GM23338 (cell line): Measurements from ENCODE around the gene SSH2. TPM values are rescaled to one million over a fixed set of nuclear protein-coding genes. Genes with fewer than 3 reads are reported as not detected.
A peak's percentile ranks its signal among the peaks of the same experiment; 100 is the strongest.

Experiments
- ATAC-seq: fragments of 200-7000 bp; cut with Tn5 transposase; 3 replicates; pipeline ENCODE4 v1.9.1; 2020
- DNase-seq: peaks from one replicate; pipeline ENCODE4 v3.0.0-alpha.2; 2015; ENCODE audit warnings: low spot score
- H2AFZ ChIP-seq: fragments of 200-600 bp; sonication (generic); 2 replicates; pipeline ENCODE4 v1.8.0; 2016; ENCODE audit warnings: antibody characterized with exemption, mild to moderate bottlenecking, moderate library complexity
- H3F3A ChIP-seq: fragments of 200-600 bp; sonication (generic); replicated peaks from 2 replicates; pipeline ENCODE4 v1.8.0; 2017; ENCODE audit warnings: antibody characterized with exemption, mixed run types, low read depth
- H3K27ac ChIP-seq: fragments of 200-600 bp; sonication (generic); 2 replicates; pipeline ENCODE4 v1.6.1; 2016; ENCODE audit warnings: low read depth
- H3K27me3 ChIP-seq: fragments of 200-600 bp; sonication (generic); 2 replicates; pipeline ENCODE4 v1.8.0; 2016; ENCODE audit warnings: mild to moderate bottlenecking, mixed run types, moderate library complexity; ENCODE audit not compliant: insufficient read depth
- H3K36me3 ChIP-seq: fragments of 200-600 bp; sonication (generic); 2 replicates; pipeline ENCODE4 v1.8.0; 2016; ENCODE audit warnings: mild to moderate bottlenecking; ENCODE audit not compliant: insufficient read depth
- H3K4me1 ChIP-seq: fragments of 200-600 bp; sonication (generic); 2 replicates; pipeline ENCODE4 v1.8.0; 2016; ENCODE audit warnings: mild to moderate bottlenecking, moderate library complexity; ENCODE audit not compliant: insufficient read depth
- H3K4me2 ChIP-seq: fragments of 200-600 bp; sonication (generic); 2 replicates; pipeline ENCODE4 v1.7.1; 2017; ENCODE audit warnings: mixed run types
- H3K4me3 ChIP-seq: fragments of 200-600 bp; sonication (generic); 2 replicates; pipeline ENCODE4 v1.6.1; 2016; ENCODE audit warnings: mixed run types
- H3K79me2 ChIP-seq: fragments of 200-600 bp; sonication (generic); replicated peaks from 2 replicates; pipeline ENCODE4 v1.8.0; 2017; ENCODE audit warnings: mild to moderate bottlenecking; ENCODE audit not compliant: insufficient read depth
- H3K9me2 ChIP-seq: fragments of 200-600 bp; sonication (generic); 2 replicates; pipeline ENCODE4 v1.8.0; 2017; ENCODE audit not compliant: insufficient read depth
- H4K20me1 ChIP-seq: fragments of 200-600 bp; sonication (generic); replicated peaks from 2 replicates; pipeline ENCODE4 v1.8.0; 2017; ENCODE audit warnings: mild to moderate bottlenecking; ENCODE audit not compliant: insufficient read depth
- H3K27ac Mint-ChIP-seq: 2 replicates; pipeline ENCODE4 v1.8.0; 2020; ENCODE audit warnings: inconsistent platforms, mild to moderate bottlenecking, moderate library complexity, mixed read lengths
- H3K27me3 Mint-ChIP-seq: 3 replicates; pipeline ENCODE4 v1.8.0; 2022; ENCODE audit warnings: low read depth, mild to moderate bottlenecking, moderate library complexity, mixed read lengths, inconsistent platforms; ENCODE audit not compliant: insufficient read depth, poor library complexity
- H3K36me3 Mint-ChIP-seq: 3 replicates; pipeline ENCODE4 v1.8.0; 2021; ENCODE audit warnings: low read depth, mild to moderate bottlenecking, inconsistent platforms, moderate library complexity, mixed read lengths
- H3K4me1 Mint-ChIP-seq: 3 replicates; pipeline ENCODE4 v1.8.0; 2020; ENCODE audit warnings: mild to moderate bottlenecking, inconsistent platforms, mixed read lengths
- H3K4me3 Mint-ChIP-seq: 3 replicates; pipeline ENCODE4 v1.8.0; 2021; ENCODE audit warnings: moderate library complexity, mild to moderate bottlenecking, inconsistent platforms, mixed read lengths
- H3K9me3 Mint-ChIP-seq: 3 replicates; pipeline ENCODE4 v1.8.0; 2020; ENCODE audit warnings: moderate library complexity, mild to moderate bottlenecking, inconsistent platforms, mixed read lengths
- CREB1 ChIP-seq: fragments of 250-450 bp; sonication (Bioruptor Pico); IDR thresholded peaks from 2 replicates; pipeline ENCODE4 v1.5.0; 2020; ENCODE audit warnings: low read depth, mild to moderate bottlenecking, moderate library complexity
- CTCF ChIP-seq, 2 experiments: fragments of 200-600 bp in 1 of 2; sonication (generic) in 1 of 2; conservative IDR thresholded peaks; 2 replicates each; pipeline versions ENCODE4 v1.5.1 to v1.6.1; 2016 to 2017; ENCODE audit warnings: antibody characterized with exemption in 2 of 2, low read depth in 2 of 2, mild to moderate bottlenecking in 2 of 2, moderate library complexity in 1 of 2
- JUNB ChIP-seq: IDR thresholded peaks from one replicate; pipeline ENCODE4 v1.6.1; 2016; ENCODE audit warnings: antibody characterized with exemption; ENCODE audit not compliant: unreplicated experiment
- POLR2AphosphoS5 ChIP-seq: IDR thresholded peaks from 2 replicates; pipeline ENCODE4 v1.6.1; 2016; ENCODE audit warnings: antibody characterized with exemption, low read depth
- REST ChIP-seq: IDR thresholded peaks from one replicate; pipeline ENCODE4 v1.6.1; 2018; ENCODE audit warnings: antibody characterized with exemption; ENCODE audit not compliant: unreplicated experiment
- ZNF114 ChIP-seq: fragments of 250-450 bp; sonication (Bioruptor Pico); IDR thresholded peaks from 2 replicates; pipeline ENCODE4 v1.5.0; 2020; ENCODE audit warnings: mild to moderate bottlenecking, moderate library complexity
- polyA plus RNA-seq: library from polyadenylated mRNA; unstranded; fragments of >200 nt; fragmentation: Nextera tagmentation; extraction: Ambion mirVana; gene quantifications from 2 replicates; pipeline ENCODE4 v1.2.1, GENCODE V29; 2016
- total RNA-seq: library from RNA; depleted of rRNA; stranded (reverse); fragments of >200 nt; shearing (Covaris generic); gene quantifications from 2 replicates; pipeline ENCODE4 v1.2.3, GENCODE V29; 2014

The SSH2 gene
- total and polyA plus RNA-seq, 2 experiments from 2014 or later = 9.9 to 12.1 TPM

GRCh38 chr17:29593591-29594518 is 336.2 kb downstream of the SSH2 start:
- peaks cover 30% of the 10 kb centered on the region for H3K27me3 Mint-ChIP-seq

More at GRCh38 chr17:29593591-29594518, 336.2 kb downstream of the SSH2 start:
- Histone ChIP-seq H3K36me3 (no peaks in the 10 kb centered on the region), H3F3A (peaks cover 20% of the 10 kb centered on the region), H3K27ac (no peak overlapping the region), H3K9me2 (no peaks in the 10 kb centered on the region), H4K20me1 (peaks cover 7% of the 10 kb centered on the region; the same call in 1 of the 2 replicates), H3K27me3 (peaks cover 12% of the 10 kb centered on the region), H2AFZ (peak overlapping the region; percentile 47; the same call in 1 of the 2 replicates), H3K4me1 (peaks cover 50% of the 10 kb centered on the region), H3K4me3 (peak overlapping the region; percentile 86), H3K79me2 (peaks cover 10% of the 10 kb centered on the region), H3K4me2 (peak overlapping the region; percentile 90)
- TF ChIP-seq CREB1 (CRISPR knock-in tag) (no peak), ZNF114 (CRISPR knock-in tag) (no peak), POLR2AphosphoS5 (no peak), REST (peak; percentile 85), JUNB (no peak), CTCF (conservative IDR thresholded peaks at IDR 0.05; ENCODE audit: low read depth in 2 of 2) (peak; percentile 25 to 74; a peak in 3 of 4 replicates)
- ATAC-seq = peak; percentile 26
- Mint-ChIP-seq H3K27ac (no peak overlapping the region), H3K4me3 (peak overlapping the region; percentile 77), H3K4me1 (peaks cover 47% of the 10 kb centered on the region), H3K9me3 (no peaks in the 10 kb centered on the region), H3K36me3 (no peaks in the 10 kb centered on the region)
- peak; percentile 94 for DNase-seq
